Measurements from ENCODE around the gene KRT82.

KRT82 gene

GRCh38 chr12:52407918-52408317 is 1.8 kb upstream of the KRT82 start:
- no peak for DNase-seq

- peak in 1 of 2 experiments; percentile 8 for DNase-seq
These were observed 1.2 kb downstream of the KRT82 start for GRCh38 chr12:52404951-52405350.

GRCh38 chr12:52403561-52403960 is 2.6 kb downstream of the KRT82 start:
- DNase-seq: no peak

GRCh38 chr12:52402873-52403540 is 3.1 kb downstream of the KRT82 start:
- no peak for DNase-seq

GRCh38 chr12:52402377-52402776 is 3.8 kb downstream of the KRT82 start:
- DNase-seq: no peak

- DNase-seq: no peak
These were observed 4.2 kb downstream of the KRT82 start for GRCh38 chr12:52401926-52402325.

GRCh38 chr12:52401526-52401925 is 4.6 kb downstream of the KRT82 start:
- no peak for DNase-seq

GRCh38 chr12:52400906-52401305 is 5.2 kb downstream of the KRT82 start:
- DNase-seq: no peak

GRCh38 chr12:52399756-52400155 is 6.4 kb downstream of the KRT82 start:
- DNase-seq: no peak

- no peak for DNase-seq
These were observed 8.0 kb downstream of the KRT82 start for GRCh38 chr12:52398176-52398575.

- no peak for DNase-seq
These were observed 9.5 kb downstream of the KRT82 start for GRCh38 chr12:52396656-52397055.

- DNase-seq: no peak
These were observed 10.2 kb downstream of the KRT82 start for GRCh38 chr12:52395761-52396434.

- no peak for DNase-seq
These were observed 11.2 kb downstream of the KRT82 start for GRCh38 chr12:52394836-52395405.

- DNase-seq: no peak
These were observed 13.6 kb downstream of the KRT82 start for GRCh38 chr12:52392465-52393007.

- DNase-seq: no peak
These were observed 14.5 kb downstream of the KRT82 start for GRCh38 chr12:52391618-52392002.

- DNase-seq: no peak
These were observed 15.2 kb downstream of the KRT82 start for GRCh38 chr12:52390739-52391617.

GRCh38 chr12:52389313-52390207 is 16.6 kb downstream of the KRT82 start:
- no peak for DNase-seq

GRCh38 chr12:52387859-52388258 is 18.3 kb downstream of the KRT82 start:
- DNase-seq: no peak

GRCh38 chr12:52385226-52385702 is 20.9 kb downstream of the KRT82 start, which contains the start of gene KRT84:
Gene KRT84 (minus strand): TSS chr12:52385652. CDS start chr12:52385585, 67 bp downstream.
- DNase-seq: no peak

GRCh38 chr12:52383331-52383730 is 22.8 kb downstream of the KRT82 start:
- no peak for DNase-seq

GRCh38 chr12:52382854-52383253 is 23.3 kb downstream of the KRT82 start:
- no peak for DNase-seq

GRCh38 chr12:52381206-52381605 is 24.9 kb downstream of the KRT82 start:
- DNase-seq: no peak
